H9 (cell line): ENCODE results near the gene NEGR1. TPM values are rescaled to one million over a fixed set of nuclear protein-coding genes. Genes with fewer than 3 reads are reported as not detected.
A peak's percentile ranks its signal among the peaks of the same experiment; 100 is the strongest.

Source experiments
- DNase-seq: peaks from one replicate; pipeline ENCODE4 v3.0.0-alpha.2; 2017
- H2AFZ ChIP-seq: one replicate; pipeline ENCODE4 v1.6.1; 2013; ENCODE audit warnings: mild to moderate bottlenecking, low read length, control low read depth, moderate library complexity
- H2AK5ac ChIP-seq: 2 replicates; pipeline ENCODE4 v1.6.1; 2013; ENCODE audit warnings: low read length, control low read depth, mixed read lengths; ENCODE audit not compliant: insufficient read length
- H2BK120ac ChIP-seq: one replicate; pipeline ENCODE4 v1.6.1; 2013; ENCODE audit warnings: low read depth, mild to moderate bottlenecking, low read length, control low read depth, inconsistent platforms; ENCODE audit not compliant: poor library complexity, severe bottlenecking
- H2BK12ac ChIP-seq: 2 replicates; pipeline ENCODE4 v1.6.1; 2013; ENCODE audit warnings: low read length, control low read depth, mixed read lengths, low read depth; ENCODE audit not compliant: insufficient read length
- H2BK15ac ChIP-seq: 2 replicates; pipeline ENCODE4 v1.6.1; 2013; ENCODE audit warnings: low read depth, low read length, control low read depth
- H2BK20ac ChIP-seq: one replicate; pipeline ENCODE4 v1.6.1; 2013; ENCODE audit warnings: low read depth, mild to moderate bottlenecking, low read length, control low read depth, inconsistent platforms; ENCODE audit not compliant: poor library complexity, severe bottlenecking
- H2BK5ac ChIP-seq: 2 replicates; pipeline ENCODE4 v1.6.1; 2013; ENCODE audit warnings: low read length, control low read depth, mixed read lengths; ENCODE audit not compliant: insufficient read length
- H3K14ac ChIP-seq: 2 replicates; pipeline ENCODE4 v1.6.1; 2013; ENCODE audit warnings: low read length, control low read depth; ENCODE audit not compliant: insufficient read depth
- H3K18ac ChIP-seq: 2 replicates; pipeline ENCODE4 v1.6.1; 2013; ENCODE audit warnings: low read depth, mild to moderate bottlenecking, mixed read lengths, low read length, control low read depth; ENCODE audit not compliant: insufficient read length
- H3K23ac ChIP-seq: 2 replicates; pipeline ENCODE4 v1.6.1; 2013; ENCODE audit warnings: low read length, control low read depth, mixed read lengths, low read depth; ENCODE audit not compliant: insufficient read length
- H3K23me2 ChIP-seq: 2 replicates; pipeline ENCODE4 v1.6.1; 2013; ENCODE audit warnings: low read depth, mild to moderate bottlenecking, mixed read lengths, low read length, control low read depth; ENCODE audit not compliant: insufficient read length, poor library complexity, severe bottlenecking
- H3K27ac ChIP-seq: 2 replicates; pipeline ENCODE4 v1.5.1; 2013; ENCODE audit warnings: low read length, control low read depth, mixed read lengths, low read depth; ENCODE audit not compliant: insufficient read length
- H3K27me3 ChIP-seq: 2 replicates; pipeline ENCODE4 v1.6.1; 2013; ENCODE audit warnings: low read length, control low read depth, inconsistent platforms; ENCODE audit not compliant: insufficient read depth
- H3K4ac ChIP-seq: 2 replicates; pipeline ENCODE4 v1.6.1; 2013; ENCODE audit warnings: low read depth, mild to moderate bottlenecking, control low read depth, inconsistent platforms, low read length, moderate library complexity
- H3K4me1 ChIP-seq: 2 replicates; pipeline ENCODE4 v1.6.1; 2013; ENCODE audit warnings: low read length, control low read depth, inconsistent platforms; ENCODE audit not compliant: insufficient read depth
- H3K4me2 ChIP-seq: 2 replicates; pipeline ENCODE4 v1.6.1; 2013; ENCODE audit warnings: low read length, control low read depth, mixed read lengths; ENCODE audit not compliant: insufficient read length, insufficient read depth
- H3K56ac ChIP-seq: 2 replicates; pipeline ENCODE4 v1.6.1; 2013; ENCODE audit warnings: low read depth, mild to moderate bottlenecking, mixed read lengths, low read length, control low read depth; ENCODE audit not compliant: insufficient read length
- H3K79me1 ChIP-seq: 2 replicates; pipeline ENCODE4 v1.6.1; 2013; ENCODE audit warnings: low read depth, mild to moderate bottlenecking, moderate library complexity, low read length, control low read depth, inconsistent platforms; ENCODE audit not compliant: insufficient read depth, poor library complexity, severe bottlenecking
- H3K79me2 ChIP-seq: 2 replicates; pipeline ENCODE4 v1.6.1; 2013; ENCODE audit warnings: low read length, control low read depth, inconsistent platforms; ENCODE audit not compliant: insufficient read depth
- H3K9ac ChIP-seq: 2 replicates; pipeline ENCODE4 v1.6.1; 2013; ENCODE audit warnings: low read length, control low read depth, mixed read lengths; ENCODE audit not compliant: insufficient read length; ENCODE audit errors: extremely low read depth
- H3K9me3 ChIP-seq: one replicate; pipeline ENCODE4 v1.6.1; 2013; ENCODE audit warnings: low read depth, low read length, inconsistent platforms; ENCODE audit not compliant: control insufficient read depth
- H3T11ph ChIP-seq: one replicate; pipeline ENCODE4 v1.6.1; 2013; ENCODE audit warnings: mild to moderate bottlenecking, low read length, control low read depth, inconsistent platforms
- H4K20me1 ChIP-seq: one replicate; pipeline ENCODE4 v1.6.1; 2013; ENCODE audit not compliant: control insufficient read depth, insufficient read length, insufficient read depth
- H4K5ac ChIP-seq: 2 replicates; pipeline ENCODE4 v1.6.1; 2013; ENCODE audit warnings: low read depth, mild to moderate bottlenecking, mixed read lengths, low read length, control low read depth; ENCODE audit not compliant: insufficient read length
- H4K8ac ChIP-seq: replicated peaks from 2 replicates; pipeline ENCODE4 v1.6.1; 2013; ENCODE audit warnings: low read length, control low read depth, mixed read lengths, low read depth; ENCODE audit not compliant: insufficient read length
- H4K91ac ChIP-seq: 2 replicates; pipeline ENCODE4 v1.6.1; 2013; ENCODE audit warnings: low read depth, mild to moderate bottlenecking, moderate library complexity, mixed read lengths, low read length, control low read depth; ENCODE audit not compliant: insufficient read length
- H3K27ac Mint-ChIP-seq, 3 experiments: 2 replicates in 2 of 3; 3 replicates in 1 of 3; pipeline ENCODE4 v1.8.0; 2020 to 2021; ENCODE audit warnings: mixed read lengths in 3 of 3, mild to moderate bottlenecking in 1 of 3, moderate library complexity in 1 of 3
- H3K27me3 Mint-ChIP-seq: 2 replicates; pipeline ENCODE4 v1.8.0; 2021; ENCODE audit warnings: low read depth, mild to moderate bottlenecking, moderate library complexity, mixed read lengths
- H3K36me3 Mint-ChIP-seq, 3 experiments: 2 replicates in 2 of 3; 3 replicates in 1 of 3; pipeline ENCODE4 v1.8.0; 2020 to 2021; ENCODE audit warnings: low read depth in 3 of 3, mixed read lengths in 3 of 3; ENCODE audit not compliant: insufficient read depth in 1 of 3
- H3K4me1 Mint-ChIP-seq, 2 experiments: 2 replicates each; pipeline ENCODE4 v1.8.0; 2020; ENCODE audit warnings: mixed read lengths in 2 of 2
- H3K4me3 Mint-ChIP-seq, 2 experiments: 2 replicates in 1 of 2; 3 replicates in 1 of 2; pipeline ENCODE4 v1.8.0; 2020 to 2021; ENCODE audit warnings: mild to moderate bottlenecking in 2 of 2, mixed read lengths in 2 of 2, moderate library complexity in 1 of 2
- H3K9me3 Mint-ChIP-seq, 2 experiments: 2 replicates in 1 of 2; 3 replicates in 1 of 2; pipeline ENCODE4 v1.8.0; 2020; ENCODE audit warnings: mild to moderate bottlenecking in 2 of 2, mixed read lengths in 2 of 2, moderate library complexity in 1 of 2
- WGBS: extraction: QIAGEN DNeasy Blood & Tissue Kit; methylation state at CpG from one replicate; pipeline ENCODE4 v1.1.7; 2013; ENCODE audit warnings: missing lambda C conversion rate, low lambda C conversion rate, mixed read lengths; ENCODE audit not compliant: insufficient read length; ENCODE audit errors: extremely low coverage; 5-methylcytosine and 5-hydroxymethylcytosine counted together
- total RNA-seq: library from RNA; stranded (reverse); gene quantifications from 2 replicates; pipeline ENCODE4 v1.2.1, GENCODE V29; 2021
- TF ChIP-seq, protein P1 (sequence below): fragments of 200-600 bp; sonication (generic); conservative IDR thresholded peaks from 3 replicates; pipeline ENCODE4 v1.8.0; 2021; ENCODE audit warnings: antibody characterized with exemption, mild to moderate bottlenecking

The NEGR1 gene
- total RNA-seq, 1 experiment from 2014 or later: 0.13 TPM

DNA sequence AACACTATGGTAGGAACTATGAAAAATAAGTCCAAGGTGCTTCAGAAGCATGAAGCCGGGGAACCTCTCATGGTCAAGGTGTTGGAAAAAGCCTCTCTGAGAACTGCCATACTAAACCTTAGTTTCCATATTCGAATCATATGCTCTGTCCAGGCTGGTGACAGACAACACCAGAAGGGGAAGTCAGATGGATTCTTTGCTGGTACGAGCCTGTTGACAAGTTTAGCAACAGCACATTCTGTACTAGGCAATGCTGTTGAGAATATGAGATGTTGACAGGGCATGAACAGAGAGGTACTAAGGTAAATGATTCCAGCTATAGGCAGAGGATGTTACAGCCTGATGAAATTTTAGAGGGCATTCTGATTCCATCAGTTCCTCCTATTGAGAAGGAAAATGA lies 740.2 kb downstream of the NEGR1 start:
- Histone ChIP-seq H2BK12ac (no peak overlapping the region), H4K8ac (no peak overlapping the region), H4K91ac (no peak overlapping the region), H3K23me2 (no peaks in the 10 kb centered on the region), H2BK15ac (no peak overlapping the region), H2AFZ (no peak overlapping the region), H3K4me2 (no peak overlapping the region), H3K4me1 (no peaks in the 10 kb centered on the region), H2AK5ac (no peak overlapping the region), H4K5ac (no peak overlapping the region), H3K79me2 (no peaks in the 10 kb centered on the region), H3K14ac (no peak overlapping the region), H3K23ac (no peak overlapping the region), H3K18ac (no peak overlapping the region), H3T11ph (no peak overlapping the region), H3K4ac (no peak overlapping the region), H2BK120ac (no peak overlapping the region), H3K27me3 (no peaks in the 10 kb centered on the region), H2BK20ac (no peak overlapping the region), H3K56ac (no peak overlapping the region), H2BK5ac (no peak overlapping the region), H3K27ac (no peak overlapping the region), H4K20me1 (no peaks in the 10 kb centered on the region), H3K9ac (no peak overlapping the region), H3K79me1 (no peaks in the 10 kb centered on the region), H3K9me3 (no peaks in the 10 kb centered on the region)
- no peaks in the 10 kb centered on the region for H3K27me3 Mint-ChIP-seq
- WGBS: no CpG with 5 or more reads among the region's 3 CpGs
- H3K36me3 Mint-ChIP-seq: no peaks in the 10 kb centered on the region
- H3K4me1 Mint-ChIP-seq: peaks cover 0 to 2% of the 10 kb centered on the region in 2 experiments; a peak in 2 of 4 replicates
- no peaks in the 10 kb centered on the region for H3K9me3 Mint-ChIP-seq
- H3K27ac Mint-ChIP-seq: peak overlapping the region in 1 of 3 experiments; percentile 59; a peak in 1 of 7 replicates
- TF ChIP-seq, protein P1, sequence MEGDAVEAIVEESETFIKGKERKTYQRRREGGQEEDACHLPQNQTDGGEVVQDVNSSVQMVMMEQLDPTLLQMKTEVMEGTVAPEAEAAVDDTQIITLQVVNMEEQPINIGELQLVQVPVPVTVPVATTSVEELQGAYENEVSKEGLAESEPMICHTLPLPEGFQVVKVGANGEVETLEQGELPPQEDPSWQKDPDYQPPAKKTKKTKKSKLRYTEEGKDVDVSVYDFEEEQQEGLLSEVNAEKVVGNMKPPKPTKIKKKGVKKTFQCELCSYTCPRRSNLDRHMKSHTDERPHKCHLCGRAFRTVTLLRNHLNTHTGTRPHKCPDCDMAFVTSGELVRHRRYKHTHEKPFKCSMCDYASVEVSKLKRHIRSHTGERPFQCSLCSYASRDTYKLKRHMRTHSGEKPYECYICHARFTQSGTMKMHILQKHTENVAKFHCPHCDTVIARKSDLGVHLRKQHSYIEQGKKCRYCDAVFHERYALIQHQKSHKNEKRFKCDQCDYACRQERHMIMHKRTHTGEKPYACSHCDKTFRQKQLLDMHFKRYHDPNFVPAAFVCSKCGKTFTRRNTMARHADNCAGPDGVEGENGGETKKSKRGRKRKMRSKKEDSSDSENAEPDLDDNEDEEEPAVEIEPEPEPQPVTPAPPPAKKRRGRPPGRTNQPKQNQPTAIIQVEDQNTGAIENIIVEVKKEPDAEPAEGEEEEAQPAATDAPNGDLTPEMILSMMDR: no peak
- H3K4me3 Mint-ChIP-seq: no peak overlapping the region
- DNase-seq: no peak
